WTC11 (cell line): ENCODE measurements around the gene SERPINF2. TPM values are rescaled to one million over a fixed set of nuclear protein-coding genes. Genes with fewer than 3 reads are reported as not detected.

ENCODE experiments used
- ATAC-seq: fragments of 200-7000 bp; cut with Tn5 transposase; 2 replicates; pipeline ENCODE4 v1.10.0; 2021; ENCODE audit warnings: mild to moderate bottlenecking, moderate library complexity
- CTCF ChIA-PET: fragments of 300-600 bp; sonication (Branson Sonifier 250); formaldehyde crosslinking; loops from one replicate; lab custom pipeline; 2021; ENCODE audit warnings: antibody characterized with exemption; lab: Charles Lee
- POLR2A ChIA-PET: fragments of 350-600 bp; sonication (Branson Sonifier 250); formaldehyde crosslinking; loops from one replicate; lab custom pipeline; 2021; ENCODE audit warnings: antibody characterized with exemption; lab: Charles Lee
- DNase-seq: peaks from one replicate; pipeline ENCODE4 v3.0.0; 2021; ENCODE audit warnings: low spot score
- H3K27ac Mint-ChIP-seq: 2 replicates; pipeline ENCODE4 v1.8.0; 2021; ENCODE audit warnings: mixed read lengths
- H3K27me3 Mint-ChIP-seq: 2 replicates; pipeline ENCODE4 v1.8.0; 2021; ENCODE audit warnings: low read depth, mild to moderate bottlenecking, moderate library complexity, mixed read lengths
- H3K36me3 Mint-ChIP-seq: 2 replicates; pipeline ENCODE4 v1.8.0; 2021; ENCODE audit warnings: mixed read lengths
- H3K4me1 Mint-ChIP-seq: 2 replicates; pipeline ENCODE4 v1.8.0; 2022; ENCODE audit warnings: mixed read lengths
- H3K4me3 Mint-ChIP-seq: 2 replicates; pipeline ENCODE4 v1.8.0; 2021; ENCODE audit warnings: mild to moderate bottlenecking, moderate library complexity, mixed read lengths
- H3K9me3 Mint-ChIP-seq: 2 replicates; pipeline ENCODE4 v1.8.0; 2021; ENCODE audit warnings: mixed read lengths
- ATF1 ChIP-seq: sonication (generic); formaldehyde crosslinking; IDR thresholded peaks from 2 replicates; pipeline ENCODE4 v1.8.1; 2023; ENCODE audit warnings: mild to moderate bottlenecking, moderate library complexity, missing genetic modification reagents
- CDX4 ChIP-seq: fragments of 250-450 bp; sonication (Bioruptor Pico); IDR thresholded peaks from 2 replicates; pipeline ENCODE4 v1.9.0; 2021; ENCODE audit warnings: moderate library complexity, mild to moderate bottlenecking, inconsistent platforms, borderline replicate concordance
- FOXK1 ChIP-seq: sonication (generic); formaldehyde crosslinking; IDR thresholded peaks from 2 replicates; pipeline ENCODE4 v1.8.0; 2022; ENCODE audit warnings: mild to moderate bottlenecking, moderate library complexity, missing genetic modification reagents
- GRHL2 ChIP-seq: fragments of 250-450 bp; sonication (Bioruptor Pico); IDR thresholded peaks from 2 replicates; pipeline ENCODE4 v1.8.0; 2022; ENCODE audit warnings: mild to moderate bottlenecking, moderate library complexity; ENCODE audit not compliant: insufficient replicate concordance, severe bottlenecking
- IRF2 ChIP-seq: sonication (generic); formaldehyde crosslinking; IDR thresholded peaks from 2 replicates; pipeline ENCODE4 v1.8.0; 2022; ENCODE audit warnings: low read depth, missing genetic modification reagents, borderline replicate concordance
- JAZF1 ChIP-seq: fragments of 250-450 bp; sonication (Bioruptor Pico); IDR thresholded peaks from 2 replicates; pipeline ENCODE4 v1.9.0; 2021; ENCODE audit warnings: moderate library complexity, mild to moderate bottlenecking, inconsistent platforms
- NR1H2 ChIP-seq: sonication (generic); formaldehyde crosslinking; IDR thresholded peaks from 2 replicates; pipeline ENCODE4 v1.9.0; 2021; ENCODE audit warnings: mild to moderate bottlenecking, moderate library complexity, missing genetic modification reagents
- NR3C1 ChIP-seq: sonication (generic); formaldehyde crosslinking; conservative IDR thresholded peaks from 2 replicates; pipeline ENCODE4 v1.8.1; 2023; ENCODE audit warnings: low read depth, mild to moderate bottlenecking, missing genetic modification reagents
- OVOL2 ChIP-seq: fragments of 250-450 bp; sonication (Bioruptor Pico); IDR thresholded peaks from 2 replicates; pipeline ENCODE4 v1.9.0; 2021; ENCODE audit warnings: mild to moderate bottlenecking, borderline replicate concordance
- SOX15 ChIP-seq: fragments of 250-450 bp; sonication (Bioruptor Pico); IDR thresholded peaks from 2 replicates; pipeline ENCODE4 v1.9.0; 2021; ENCODE audit warnings: mild to moderate bottlenecking
- STAT6 ChIP-seq: sonication (generic); formaldehyde crosslinking; conservative IDR thresholded peaks from 2 replicates; pipeline ENCODE4 v1.8.1; 2023; ENCODE audit warnings: mild to moderate bottlenecking, low read depth, missing genetic modification reagents, moderate library complexity
- ZBTB21 ChIP-seq: sonication (generic); formaldehyde crosslinking; IDR thresholded peaks from 2 replicates; pipeline ENCODE4 v1.8.1; 2023; ENCODE audit warnings: mild to moderate bottlenecking, missing genetic modification reagents, borderline replicate concordance
- ZNF121 ChIP-seq: sonication (generic); formaldehyde crosslinking; IDR thresholded peaks from 2 replicates; pipeline ENCODE4 v1.8.0; 2023; ENCODE audit warnings: missing genetic modification reagents
- ZNF423 ChIP-seq: fragments of 250-450 bp; sonication (Bioruptor Pico); IDR thresholded peaks from 2 replicates; pipeline ENCODE4 v2.1.2; 2022; ENCODE audit warnings: mild to moderate bottlenecking, moderate library complexity
- total RNA-seq: library from RNA; stranded (reverse); gene quantifications from 3 replicates; pipeline ENCODE4 v1.2.3, GENCODE V29; 2021
- TF ChIP-seq, protein P1 (sequence below): fragments of 250-450 bp; sonication (Bioruptor Pico); conservative IDR thresholded peaks from 2 replicates; pipeline ENCODE4 v1.9.0; 2021; ENCODE audit warnings: mild to moderate bottlenecking
- TF ChIP-seq, protein P2 (sequence below): sonication (generic); formaldehyde crosslinking; IDR thresholded peaks from 2 replicates; pipeline ENCODE4 v1.8.1; 2022; ENCODE audit warnings: mild to moderate bottlenecking, moderate library complexity, missing genetic modification reagents

Gene SERPINF2
- total RNA-seq, 1 experiment from 2014 or later: 1.6 TPM

- TF ChIP-seq STAT6 (CRISPR knock-in tag) (no peak), OVOL2 (CRISPR knock-in tag) (no peak), SOX15 (CRISPR knock-in tag) (no peak)
Observed at GRCh38 chr17:1774390-1775176, 31.9 kb downstream of the SERPINF2 start (continued).

DNA sequence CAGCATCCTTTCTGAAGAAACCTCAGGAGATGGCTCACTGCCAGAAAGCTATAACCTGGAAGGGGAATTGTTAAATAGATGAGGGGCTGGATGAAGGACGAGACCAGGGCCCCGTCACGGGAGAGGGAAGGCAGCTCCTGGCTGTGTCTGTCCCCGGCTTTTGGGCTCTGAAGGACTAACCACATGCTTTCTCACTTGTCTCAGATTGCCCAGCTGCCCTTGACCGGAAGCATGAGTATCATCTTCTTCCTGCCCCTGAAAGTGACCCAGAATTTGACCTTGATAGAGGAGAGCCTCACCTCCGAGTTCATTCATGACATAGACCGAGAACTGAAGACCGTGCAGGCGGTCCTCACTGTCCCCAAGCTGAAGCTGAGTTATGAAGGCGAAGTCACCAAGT is 33.7 kb downstream of the SERPINF2 start:
- DNase-seq (no peak), ATAC-seq (no peak)
- TF ChIP-seq FOXK1 (no peak), NR3C1 (no peak), ATF1 (CRISPR knock-in tag) (no peak), GRHL2 (CRISPR knock-in tag) (no peak), JAZF1 (CRISPR knock-in tag) (no peak)
- TF ChIP-seq, protein P1, sequence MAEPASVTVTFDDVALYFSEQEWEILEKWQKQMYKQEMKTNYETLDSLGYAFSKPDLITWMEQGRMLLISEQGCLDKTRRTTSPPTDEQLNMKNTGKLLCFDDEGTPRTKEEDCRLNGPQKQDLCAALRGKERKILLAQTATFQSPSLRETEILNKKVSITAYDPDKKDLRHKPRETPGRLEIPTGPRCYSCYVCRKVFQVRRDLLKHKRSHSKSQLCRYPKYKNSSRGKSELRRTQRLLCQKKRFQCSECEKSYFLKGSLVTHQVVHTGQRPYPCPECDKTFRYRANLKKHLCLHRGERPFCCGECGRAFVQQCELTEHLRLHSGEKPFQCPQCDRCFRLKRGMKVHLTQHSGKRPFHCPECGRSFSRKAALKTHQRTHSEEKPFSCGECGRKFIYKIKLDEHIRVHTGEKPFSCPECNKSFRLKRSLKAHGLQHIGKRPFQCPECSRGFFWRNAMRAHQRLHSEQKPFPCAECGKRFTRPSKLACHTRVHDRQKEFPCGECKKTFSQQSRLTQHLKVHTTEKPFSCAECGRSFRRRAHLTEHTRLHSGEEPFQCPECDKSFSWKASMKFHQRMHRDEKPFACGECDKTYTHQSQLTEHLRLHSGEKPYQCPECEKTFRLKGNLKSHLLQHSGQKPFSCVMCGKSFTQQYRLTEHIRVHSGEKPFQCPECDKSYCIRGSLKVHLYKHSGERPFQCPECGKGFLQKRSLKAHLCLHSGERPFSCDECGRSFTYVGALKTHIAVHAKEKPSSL (CRISPR knock-in tag): no peak
- no peak overlapping the region for H3K4me3 Mint-ChIP-seq
- ChIA-PET POLR2A (no interaction called here), CTCF (interaction anchor here (0.9 to 1.3 kb wide), 2 partner anchors 55 to 60 kb away, joined by 3 to 7 read pairs; no protein-coding TSS in a partner anchor)
- no peaks in the 10 kb centered on the region for H3K9me3 Mint-ChIP-seq
- peaks cover 28% of the 10 kb centered on the region for H3K36me3 Mint-ChIP-seq
- peak overlapping the region; percentile 42; the same call in 1 of the 2 replicates for H3K27ac Mint-ChIP-seq
- no peaks in the 10 kb centered on the region for H3K27me3 Mint-ChIP-seq
- no peaks in the 10 kb centered on the region for H3K4me1 Mint-ChIP-seq

DNA sequence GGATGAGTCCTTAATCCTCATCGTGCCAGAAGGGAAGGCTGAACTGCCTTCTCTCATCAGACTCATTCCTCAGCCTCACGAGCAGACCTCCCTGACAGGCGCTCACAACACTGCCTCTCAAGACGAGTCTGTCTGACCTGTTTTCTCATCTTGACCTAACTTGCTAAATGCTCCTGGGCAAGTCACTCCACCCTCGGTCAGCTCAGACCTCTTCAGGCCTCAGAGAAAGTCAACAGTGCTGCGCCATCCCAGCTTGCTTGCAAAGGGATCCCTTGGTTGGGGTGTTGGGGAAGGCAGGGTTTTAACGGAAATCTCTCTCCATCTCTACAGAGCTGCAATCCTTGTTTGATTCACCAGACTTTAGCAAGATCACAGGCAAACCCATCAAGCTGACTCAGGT is 34.2 kb downstream of the SERPINF2 start:
- Mint-ChIP-seq H3K4me1 (no peaks in the 10 kb centered on the region), H3K27me3 (no peaks in the 10 kb centered on the region), H3K36me3 (peaks cover 32% of the 10 kb centered on the region), H3K9me3 (no peaks in the 10 kb centered on the region), H3K4me3 (no peak overlapping the region), H3K27ac (peak overlapping the region; percentile 6; the same call in 1 of the 2 replicates)
- ChIA-PET POLR2A (no interaction called here), CTCF (interaction anchor here (0.9 to 1.3 kb wide), 2 partner anchors 56 to 60 kb away, joined by 3 to 7 read pairs; no protein-coding TSS in a partner anchor)
- TF ChIP-seq NR1H2 (CRISPR knock-in tag): no peak
- no peak for TF ChIP-seq IRF2 (CRISPR knock-in tag)
- TF ChIP-seq ZNF121 (CRISPR knock-in tag): no peak
- TF ChIP-seq, protein P2, sequence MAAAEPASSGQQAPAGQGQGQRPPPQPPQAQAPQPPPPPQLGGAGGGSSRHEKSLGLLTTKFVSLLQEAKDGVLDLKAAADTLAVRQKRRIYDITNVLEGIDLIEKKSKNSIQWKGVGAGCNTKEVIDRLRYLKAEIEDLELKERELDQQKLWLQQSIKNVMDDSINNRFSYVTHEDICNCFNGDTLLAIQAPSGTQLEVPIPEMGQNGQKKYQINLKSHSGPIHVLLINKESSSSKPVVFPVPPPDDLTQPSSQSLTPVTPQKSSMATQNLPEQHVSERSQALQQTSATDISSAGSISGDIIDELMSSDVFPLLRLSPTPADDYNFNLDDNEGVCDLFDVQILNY (CRISPR knock-in tag): no peak
- no peak for TF ChIP-seq ZNF423
- TF ChIP-seq ZBTB21 (CRISPR knock-in tag): no peak
- no peak for TF ChIP-seq CDX4 (CRISPR knock-in tag)
- DNase-seq (no peak), ATAC-seq (no peak)
